Measurements from ENCODE around the gene GRIP2.

DNA sequence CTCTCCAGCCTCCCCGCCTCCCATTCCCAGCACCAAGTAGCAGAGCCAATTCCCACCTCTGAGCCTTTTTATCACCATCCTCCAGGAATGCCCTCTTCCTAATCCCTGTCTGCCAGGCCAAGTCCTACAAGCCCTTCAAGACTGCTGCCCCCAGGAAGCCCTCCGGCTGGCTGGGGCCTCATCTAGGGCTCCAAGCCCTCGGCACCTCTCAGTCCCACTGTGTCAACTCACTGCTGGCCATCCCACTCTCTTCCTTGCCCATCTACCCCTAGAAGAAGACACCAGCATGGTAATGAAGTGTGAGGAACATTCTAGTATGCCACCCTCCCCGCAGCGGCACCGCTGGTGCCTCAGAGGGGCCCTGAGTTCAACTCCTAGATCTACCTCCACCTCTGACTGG is 10.0 kb upstream of the GRIP2 start:
- TF ChIP-seq, protein P1, sequence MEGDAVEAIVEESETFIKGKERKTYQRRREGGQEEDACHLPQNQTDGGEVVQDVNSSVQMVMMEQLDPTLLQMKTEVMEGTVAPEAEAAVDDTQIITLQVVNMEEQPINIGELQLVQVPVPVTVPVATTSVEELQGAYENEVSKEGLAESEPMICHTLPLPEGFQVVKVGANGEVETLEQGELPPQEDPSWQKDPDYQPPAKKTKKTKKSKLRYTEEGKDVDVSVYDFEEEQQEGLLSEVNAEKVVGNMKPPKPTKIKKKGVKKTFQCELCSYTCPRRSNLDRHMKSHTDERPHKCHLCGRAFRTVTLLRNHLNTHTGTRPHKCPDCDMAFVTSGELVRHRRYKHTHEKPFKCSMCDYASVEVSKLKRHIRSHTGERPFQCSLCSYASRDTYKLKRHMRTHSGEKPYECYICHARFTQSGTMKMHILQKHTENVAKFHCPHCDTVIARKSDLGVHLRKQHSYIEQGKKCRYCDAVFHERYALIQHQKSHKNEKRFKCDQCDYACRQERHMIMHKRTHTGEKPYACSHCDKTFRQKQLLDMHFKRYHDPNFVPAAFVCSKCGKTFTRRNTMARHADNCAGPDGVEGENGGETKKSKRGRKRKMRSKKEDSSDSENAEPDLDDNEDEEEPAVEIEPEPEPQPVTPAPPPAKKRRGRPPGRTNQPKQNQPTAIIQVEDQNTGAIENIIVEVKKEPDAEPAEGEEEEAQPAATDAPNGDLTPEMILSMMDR (conservative IDR thresholded peaks at IDR 0.05 in 1 of 2, IDR thresholded peaks at IDR 0.05 in 1 of 2; ENCODE audit: extremely low read depth in 1 of 2, insufficient read depth in 1 of 2, low read depth in 1 of 2, low read length in 2 of 2), result no peak
- no peak for TF ChIP-seq EZH2 (IDR thresholded peaks at IDR 0.05; ENCODE audit: borderline replicate concordance, low read length)

Measured in mammary epithelial cell (primary cell).